Activated T-cell treated with anti-CD3 and anti-CD28 coated beads, Interleukin-2, amount 50 U/mL, for 48 hours (primary cell): ENCODE results near the gene GZF1.

Experiments
- DNase-seq, 2 experiments: peaks; one replicate each; pipeline ENCODE4 v3.0.0-alpha.2; 2020

GZF1 gene

GRCh38 chr20:23370873-23371272 is 8.9 kb downstream of the GZF1 start:
- DNase-seq, result no peak

- no peak for DNase-seq
Measured at GRCh38 chr20:23371496-23371895, 9.5 kb downstream of the GZF1 start.

GRCh38 chr20:23374441-23374840 is 12.5 kb downstream of the GZF1 start:
- DNase-seq, result no peak

- DNase-seq, result no peak
Measured at GRCh38 chr20:23375827-23376226, 13.8 kb downstream of the GZF1 start.

GRCh38 chr20:23379772-23380171 is 17.8 kb downstream of the GZF1 start:
- no peak for DNase-seq

- DNase-seq, result no peak
Measured at GRCh38 chr20:23381876-23382275, 19.9 kb downstream of the GZF1 start.

- DNase-seq, result no peak
Measured at GRCh38 chr20:23386304-23387117, 24.5 kb downstream of the GZF1 start.

- DNase-seq, result no peak
Measured at GRCh38 chr20:23387118-23387443, 25.1 kb downstream of the GZF1 start.

GRCh38 chr20:23390091-23390774 is 28.3 kb downstream of the GZF1 start:
- no peak for DNase-seq

GRCh38 chr20:23391707-23392310 is 29.8 kb downstream of the GZF1 start:
- DNase-seq, result no peak

- no peak for DNase-seq
Measured at GRCh38 chr20:23393996-23394775, 32.2 kb downstream of the GZF1 start.

- DNase-seq, result no peak
Measured at GRCh38 chr20:23396950-23397627, 35.1 kb downstream of the GZF1 start.

- DNase-seq, result no peak
Measured at GRCh38 chr20:23397961-23398360, 36.0 kb downstream of the GZF1 start.

GRCh38 chr20:23399568-23400241 is 37.7 kb downstream of the GZF1 start:
- DNase-seq, result peak; percentile 43 to 51

GRCh38 chr20:23401051-23401450 is 39.1 kb downstream of the GZF1 start:
- DNase-seq, result no peak

GRCh38 chr20:23403751-23404150 is 41.8 kb downstream of the GZF1 start:
- no peak for DNase-seq

GRCh38 chr20:23404196-23404595 is 42.2 kb downstream of the GZF1 start:
- no peak for DNase-seq

GRCh38 chr20:23406880-23407279 is 44.9 kb downstream of the GZF1 start:
- DNase-seq, result no peak

GRCh38 chr20:23407781-23408464 is 45.9 kb downstream of the GZF1 start:
- DNase-seq, result no peak

GRCh38 chr20:23408957-23409356 is 47.0 kb downstream of the GZF1 start:
- DNase-seq, result no peak

GRCh38 chr20:23409800-23410199 is 47.8 kb downstream of the GZF1 start:
- no peak for DNase-seq
